Adipose tissue (tissue), 3 donors: Measurements from ENCODE around the gene POLR1C. TPM values are rescaled to one million over a fixed set of nuclear protein-coding genes. Genes with fewer than 3 reads are reported as not detected.
"Not testable (repeated sequence)": the region's sequence is repeated elsewhere in the genome, so short reads cannot be mapped to it uniquely, and the experiment has no call there.

Experiments used
- H3K27ac ChIP-seq: one replicate; pipeline ENCODE4 v1.5.1; 2013; ENCODE audit warnings: low read depth, low read length
- WGBS, 3 donors: extraction: QIAGEN DNeasy Blood & Tissue Kit; methylation state at CpG; one replicate each; pipeline ENCODE4 v1.1.7; 2013; 5-methylcytosine and 5-hydroxymethylcytosine counted together
- polyA plus RNA-seq, 3 donors: library from polyadenylated mRNA; stranded (reverse); fragments of 200-250 nt; gene quantifications; one replicate each; pipeline ENCODE4 v1.2.3, GENCODE V29; 2013
- donor health status: healthy with polysubstance abuse.
- donor health status: Bipolar disorder and iron deficiency.
- donor health status: healthy.

Gene POLR1C
- polyA plus RNA-seq, 3 donors, result 17.0 to 48.2 (median 19.2) TPM

DNA sequence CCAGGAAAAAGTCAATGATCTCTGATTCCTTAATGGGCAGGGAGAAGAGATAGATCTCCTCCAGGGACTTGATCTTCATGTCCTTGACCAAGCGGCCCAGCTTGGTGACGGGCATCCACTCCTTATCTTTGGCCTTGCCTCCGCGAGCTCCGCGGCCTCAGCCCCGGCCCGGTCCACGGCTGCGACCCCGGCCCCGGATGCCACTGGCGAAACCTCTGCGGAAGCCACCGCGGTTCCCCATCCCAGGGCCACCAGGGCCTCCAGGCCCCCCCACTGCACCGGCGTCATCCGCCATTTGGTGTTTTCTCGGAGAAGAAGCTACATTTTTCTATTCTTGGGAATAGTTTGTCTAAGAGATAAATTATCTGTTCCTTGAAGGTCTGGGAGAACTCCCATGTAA is 22.5 kb downstream of the POLR1C start:
- not testable (repeated sequence) for H3K27ac ChIP-seq
- 96 to 98% (median 98%) methylated on average over 20 of the region's 20 CpGs for WGBS, 3 donors

DNA sequence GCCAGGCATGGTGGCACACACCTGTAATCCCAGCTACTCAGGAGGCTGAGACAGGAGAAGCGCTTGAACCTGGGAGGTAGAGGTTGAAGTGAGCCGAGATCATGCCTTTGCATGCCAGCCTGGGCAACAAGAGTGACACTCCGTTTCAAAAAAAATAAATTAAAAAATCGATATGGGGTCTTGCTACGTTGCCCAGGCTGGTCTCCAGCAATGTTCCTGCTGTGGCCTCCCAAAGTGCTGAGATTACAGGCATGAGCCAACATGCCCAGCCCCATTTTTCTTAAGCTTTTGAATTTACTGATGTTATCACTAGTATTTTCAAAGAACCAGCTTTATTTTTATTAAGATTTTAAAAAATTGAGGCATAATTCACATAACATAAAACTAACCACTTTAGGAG is 23.6 kb downstream of the POLR1C start:
- WGBS, 3 donors, result 94 to 97% (median 96%) methylated on average over 5 of the region's 5 CpGs
- H3K27ac ChIP-seq, result no peak overlapping the region

DNA sequence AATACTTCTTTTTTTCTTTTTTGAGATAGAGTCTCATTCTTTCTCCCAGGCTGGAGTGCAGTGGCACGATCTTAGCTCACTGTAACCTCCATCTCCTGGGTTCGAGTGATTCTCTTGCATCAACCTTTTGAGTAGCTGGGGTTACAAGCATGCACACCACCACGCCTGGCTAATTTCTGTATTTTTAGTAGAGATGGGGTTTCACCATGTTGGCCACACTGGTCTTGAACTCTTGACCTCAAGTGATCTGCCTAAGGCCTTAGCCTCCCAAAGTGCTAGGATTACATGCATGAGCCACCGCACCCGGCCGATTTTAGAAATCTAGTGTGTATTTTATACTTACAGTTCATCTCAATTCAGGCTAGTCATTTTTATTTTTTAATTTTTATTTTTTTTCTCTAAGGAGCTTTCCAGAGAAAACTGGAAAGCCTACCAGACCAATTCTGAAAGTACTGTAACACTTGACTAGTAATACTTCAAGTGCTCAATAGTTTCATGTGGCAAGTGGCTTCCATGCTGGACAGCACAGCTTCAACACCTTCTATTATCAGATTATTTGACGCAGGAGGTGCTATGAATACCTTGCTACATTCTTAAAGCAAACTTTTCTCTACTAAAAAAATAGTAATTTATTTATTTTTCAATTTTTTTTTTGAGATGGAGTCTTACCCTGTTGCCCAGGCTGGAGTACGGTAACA is 25.0 kb downstream of the POLR1C start:
- WGBS, 3 donors, result 93 to 95% (median 95%) methylated on average over 8 of the region's 8 CpGs
- H3K27ac ChIP-seq, result no peak overlapping the region

DNA sequence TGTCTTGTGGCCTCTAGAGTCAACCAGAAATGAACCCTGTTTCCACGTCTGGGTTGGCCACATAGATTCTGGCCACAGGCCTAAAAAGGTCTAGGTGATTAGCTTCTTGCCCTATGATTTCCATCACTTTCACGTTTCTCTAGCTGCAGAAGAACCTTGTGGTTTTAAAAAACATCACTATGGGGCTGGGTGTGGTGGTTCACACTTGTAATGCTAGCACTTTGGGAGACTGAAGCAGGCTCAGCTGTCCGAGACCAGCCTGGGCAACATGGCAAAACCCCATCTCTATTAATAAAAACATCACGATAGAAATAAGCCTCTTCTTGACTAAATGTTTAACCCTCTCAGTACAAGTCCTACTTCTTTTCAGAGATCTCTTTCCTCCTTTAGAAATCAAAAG is 27.6 kb downstream of the POLR1C start:
- WGBS, 3 donors, result 69 to 74% (median 74%) methylated on average over 4 of the region's 4 CpGs
- no peak overlapping the region for H3K27ac ChIP-seq

DNA sequence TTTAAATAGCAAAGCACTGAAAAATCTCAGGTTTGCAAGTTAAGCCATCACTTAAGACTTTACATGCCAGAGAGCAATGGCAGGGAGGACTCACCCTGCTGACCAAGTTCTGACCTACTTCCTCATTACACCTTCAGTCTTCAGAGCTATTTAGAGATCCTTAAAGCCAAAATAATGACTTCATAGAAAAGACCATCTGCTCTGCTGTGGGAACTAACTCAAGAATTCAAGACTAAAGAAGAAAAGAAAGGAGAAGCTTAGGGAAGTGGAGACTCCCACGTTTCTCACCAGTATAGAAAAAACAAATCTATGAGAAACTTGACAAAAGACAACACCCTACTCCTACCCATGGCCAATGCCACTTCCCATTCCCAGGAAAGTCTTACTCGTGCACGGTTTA is 30.3 kb downstream of the POLR1C start:
- no peak overlapping the region for H3K27ac ChIP-seq
- WGBS, 3 donors, result 80 to 95% (median 85%) methylated on average over 3 of the region's 3 CpGs

DNA sequence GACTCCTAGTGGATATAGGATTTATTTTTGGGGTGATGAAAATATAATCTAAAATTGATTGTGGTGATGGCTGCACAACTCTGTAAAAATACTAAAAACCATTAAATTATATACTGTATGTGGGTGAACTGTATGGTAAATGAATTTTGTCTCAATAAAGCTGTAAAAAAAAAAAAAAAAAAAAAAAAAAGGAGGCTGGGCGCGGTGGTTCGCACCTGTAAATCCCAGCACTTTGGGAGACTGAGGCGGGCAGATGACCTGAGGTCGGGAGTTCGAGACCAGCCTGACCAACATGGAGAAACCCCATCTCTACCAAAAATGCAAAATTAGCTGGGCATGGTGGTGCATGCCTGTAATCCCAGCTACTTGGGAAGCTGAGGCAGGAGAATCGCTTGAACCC is 40.7 kb downstream of the POLR1C start:
- 95 to 96% (median 96%) methylated on average over 7 of the region's 7 CpGs for WGBS, 3 donors
- not testable (repeated sequence) for H3K27ac ChIP-seq

DNA sequence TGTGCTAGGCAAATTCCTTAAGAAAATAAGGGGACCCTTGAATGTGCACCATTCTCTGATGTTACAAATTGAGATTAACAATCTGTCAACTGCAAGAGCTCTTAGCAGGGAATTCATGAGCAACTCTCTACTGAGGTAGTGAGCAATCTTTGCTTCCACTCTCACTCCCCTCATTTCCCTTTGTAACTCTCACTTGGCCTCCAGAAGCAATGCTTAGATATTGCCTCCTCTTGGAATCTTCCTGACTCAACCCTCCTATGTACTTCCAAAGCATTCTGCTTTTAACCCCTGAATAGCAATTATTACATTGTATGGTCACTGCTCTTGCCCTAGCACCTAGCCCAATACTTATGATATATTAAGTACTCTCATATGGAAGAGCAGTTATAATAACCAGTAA is 42.4 kb downstream of the POLR1C start:
- H3K27ac ChIP-seq, result no peak overlapping the region

DNA sequence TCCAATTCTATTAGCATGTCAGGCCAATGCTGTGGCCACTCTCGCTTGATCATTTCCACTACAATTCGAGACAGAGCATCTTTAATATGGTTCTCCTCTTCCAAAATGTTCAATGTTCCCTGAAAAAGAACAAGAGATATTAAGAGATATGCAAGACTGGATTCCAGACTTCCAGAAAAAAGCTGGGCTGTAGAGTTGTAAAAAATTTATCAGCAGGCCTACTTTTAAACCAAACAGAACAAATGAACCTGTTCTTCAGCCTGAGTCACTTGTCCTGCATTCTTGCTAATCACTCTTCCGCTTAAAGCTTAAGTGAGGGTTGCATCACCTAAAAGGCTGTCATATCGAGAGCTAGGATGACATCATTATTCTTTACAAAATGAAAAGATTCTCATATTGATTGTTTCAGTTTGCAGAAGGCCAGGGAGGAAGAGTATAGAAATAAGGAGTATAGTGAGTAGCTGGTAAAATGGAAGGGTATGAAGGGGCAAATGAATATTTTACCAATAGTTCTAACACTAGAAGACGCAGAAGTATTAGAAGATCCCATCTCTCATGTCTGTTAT is 54.1 kb downstream of the POLR1C start:
- WGBS, 3 donors, result 86 to 90% (median 88%) methylated on average over 5 of the region's 5 CpGs
- no peak overlapping the region for H3K27ac ChIP-seq

Other genes with a start within 250 kb of the POLR1C start
- gene SLC22A7, start 218.8 kb upstream of the POLR1C start, polyA plus RNA-seq, result not detected
- gene CRIP3, start 208.3 kb upstream of the POLR1C start, polyA plus RNA-seq, result 1 to 10 TPM in 1 of 3 donors, under 1 TPM in 1, not detected in 1; 0.61 to 1.4 TPM
- gene ZNF318, start 147.4 kb upstream of the POLR1C start, polyA plus RNA-seq, result 1 to 10 TPM; 3.9 to 6.7 (median 5.2) TPM
- gene ABCC10, start 89.5 kb upstream of the POLR1C start, polyA plus RNA-seq, result 10 to 100 TPM in 2 of 3 donors, 1 to 10 TPM in 1; 8.2 to 13.7 (median 11.7) TPM
- under 1 TPM; 0.25 to 0.45 (median 0.34) TPM for gene DLK2, start 61.5 kb upstream of the POLR1C start, polyA plus RNA-seq
- 10 to 100 TPM; 16.4 to 23.7 (median 17.2) TPM for gene TJAP1, start 39.5 kb upstream of the POLR1C start, polyA plus RNA-seq
- gene LRRC73, start 6.7 kb upstream of the POLR1C start, polyA plus RNA-seq, result 1 to 10 TPM in 1 of 3 donors, under 1 TPM in 1, not detected in 1; 0.10 to 1.0 TPM
- gene YIPF3, start 163 bp upstream of the POLR1C start, polyA plus RNA-seq, result 100 to 1,000 TPM in 1 of 3 donors, 10 to 100 TPM in 2; 54.0 to 117 (median 97.3) TPM
- gene XPO5, start 58.9 kb downstream of the POLR1C start, polyA plus RNA-seq, result 10 to 100 TPM in 1 of 3 donors, 1 to 10 TPM in 2; 7.0 to 12.8 (median 9.8) TPM
- 1 to 10 TPM; 3.2 to 5.5 (median 4.3) TPM for gene POLH, start 59.1 kb downstream of the POLR1C start, polyA plus RNA-seq
- gene GTPBP2, start 112.2 kb downstream of the POLR1C start, polyA plus RNA-seq, result 10 to 100 TPM; 27.3 to 49.6 (median 45.2) TPM
- 10 to 100 TPM; 14.8 to 20.5 (median 15.1) TPM for gene MAD2L1BP, start 118.8 kb downstream of the POLR1C start, polyA plus RNA-seq
- gene RSPH9, start 127.9 kb downstream of the POLR1C start, polyA plus RNA-seq, result under 1 TPM; 0.21 to 0.52 (median 0.22) TPM
- gene MRPS18A, start 170.7 kb downstream of the POLR1C start, polyA plus RNA-seq, result 10 to 100 TPM; 36.0 to 82.0 (median 51.8) TPM